T-helper 2 cell (primary cell): ENCODE measurements around the gene CUBN.

Source experiments
- DNase-seq, 5 experiments: peaks; one replicate each; pipeline versions ENCODE4 v3.0.0 to v3.0.0-alpha.2; 2012 to 2022

The CUBN gene

GRCh38 chr10:17140386-17140761 is 10.8 kb upstream of the CUBN start:
- no peak for DNase-seq

GRCh38 chr10:17138460-17139042 is 8.9 kb upstream of the CUBN start:
- DNase-seq = no peak

GRCh38 chr10:17134737-17135260 is 5.2 kb upstream of the CUBN start:
- no peak for DNase-seq

GRCh38 chr10:17134282-17134681 is 4.7 kb upstream of the CUBN start:
- DNase-seq = no peak

GRCh38 chr10:17128261-17128660 is 1.4 kb downstream of the CUBN start:
- DNase-seq = no peak

GRCh38 chr10:17126327-17126726 is 3.3 kb downstream of the CUBN start:
- no peak for DNase-seq

- DNase-seq = no peak
Observed at GRCh38 chr10:17125206-17125893, 4.3 kb downstream of the CUBN start.

GRCh38 chr10:17123961-17124360 is 5.7 kb downstream of the CUBN start:
- DNase-seq = no peak

- DNase-seq = no peak
Observed at GRCh38 chr10:17122726-17123661, 6.6 kb downstream of the CUBN start.

GRCh38 chr10:17122052-17122451 is 7.6 kb downstream of the CUBN start:
- no peak for DNase-seq

- DNase-seq = no peak
Observed at GRCh38 chr10:17120694-17121093, 8.9 kb downstream of the CUBN start.

GRCh38 chr10:17119845-17120244 is 9.8 kb downstream of the CUBN start:
- DNase-seq = no peak

GRCh38 chr10:17116193-17116592 is 13.4 kb downstream of the CUBN start:
- no peak for DNase-seq

GRCh38 chr10:17115683-17116082 is 13.9 kb downstream of the CUBN start:
- no peak for DNase-seq

- DNase-seq = peak in 2 of 5 experiments; percentile 3 to 41
Observed at GRCh38 chr10:17114878-17115444, 14.7 kb downstream of the CUBN start.

GRCh38 chr10:17113889-17114540 is 15.6 kb downstream of the CUBN start:
- no peak for DNase-seq

- DNase-seq = no peak
Observed at GRCh38 chr10:17113346-17113745, 16.3 kb downstream of the CUBN start.

- no peak for DNase-seq
Observed at GRCh38 chr10:17112566-17112965, 17.0 kb downstream of the CUBN start.

GRCh38 chr10:17109475-17110207 is 20.0 kb downstream of the CUBN start:
- DNase-seq = no peak

GRCh38 chr10:17109046-17109445 is 20.6 kb downstream of the CUBN start:
- no peak for DNase-seq

- DNase-seq = no peak
Observed at GRCh38 chr10:17106991-17107390, 22.6 kb downstream of the CUBN start.

GRCh38 chr10:17101910-17102266 is 27.7 kb downstream of the CUBN start:
- no peak for DNase-seq
